Gastroesophageal sphincter (tissue), 3 donors: ENCODE measurements around the gene WNT7A.

ENCODE experiments used
- CTCF ChIP-seq, 4 experiments: fragments of 200-600 bp in 2 of 4; fragments of 450-650 bp in 2 of 4; sonication (generic) in 1 of 4; IDR thresholded peaks; one replicate each; pipeline ENCODE4 v1.5.1; 2017 to 2019; ENCODE audit warnings: antibody characterized with exemption in 4 of 4, mild to moderate bottlenecking in 2 of 4, moderate library complexity in 2 of 4
- EP300 ChIP-seq: sonication (generic); formaldehyde crosslinking; IDR thresholded peaks from one replicate; pipeline ENCODE4 v1.6.1; 2017; ENCODE audit warnings: antibody characterized with exemption, mild to moderate bottlenecking

- TF ChIP-seq CTCF (IDR thresholded peaks at IDR 0.05) (no peak), EP300 (no peak)
Observed at GRCh38 chr3:13838421-13838820, 41.5 kb downstream of the WNT7A start.
